H9 (cell line): ENCODE measurements around the gene RFC4. TPM values are rescaled to one million over a fixed set of nuclear protein-coding genes. Genes with fewer than 3 reads are reported as not detected.

Source experiments
- DNase-seq: peaks from one replicate; pipeline ENCODE4 v3.0.0-alpha.2; 2017
- H2AFZ ChIP-seq: one replicate; pipeline ENCODE4 v1.6.1; 2013; ENCODE audit warnings: mild to moderate bottlenecking, low read length, control low read depth, moderate library complexity
- H2AK5ac ChIP-seq: 2 replicates; pipeline ENCODE4 v1.6.1; 2013; ENCODE audit warnings: low read length, control low read depth, mixed read lengths; ENCODE audit not compliant: insufficient read length
- H2BK120ac ChIP-seq: one replicate; pipeline ENCODE4 v1.6.1; 2013; ENCODE audit warnings: low read depth, mild to moderate bottlenecking, low read length, control low read depth, inconsistent platforms; ENCODE audit not compliant: poor library complexity, severe bottlenecking
- H2BK12ac ChIP-seq: 2 replicates; pipeline ENCODE4 v1.6.1; 2013; ENCODE audit warnings: low read length, control low read depth, mixed read lengths, low read depth; ENCODE audit not compliant: insufficient read length
- H2BK15ac ChIP-seq: 2 replicates; pipeline ENCODE4 v1.6.1; 2013; ENCODE audit warnings: low read depth, low read length, control low read depth
- H2BK20ac ChIP-seq: one replicate; pipeline ENCODE4 v1.6.1; 2013; ENCODE audit warnings: low read depth, mild to moderate bottlenecking, low read length, control low read depth, inconsistent platforms; ENCODE audit not compliant: poor library complexity, severe bottlenecking
- H2BK5ac ChIP-seq: 2 replicates; pipeline ENCODE4 v1.6.1; 2013; ENCODE audit warnings: low read length, control low read depth, mixed read lengths; ENCODE audit not compliant: insufficient read length
- H3K14ac ChIP-seq: 2 replicates; pipeline ENCODE4 v1.6.1; 2013; ENCODE audit warnings: low read length, control low read depth; ENCODE audit not compliant: insufficient read depth
- H3K18ac ChIP-seq: 2 replicates; pipeline ENCODE4 v1.6.1; 2013; ENCODE audit warnings: low read depth, mild to moderate bottlenecking, mixed read lengths, low read length, control low read depth; ENCODE audit not compliant: insufficient read length
- H3K23ac ChIP-seq: 2 replicates; pipeline ENCODE4 v1.6.1; 2013; ENCODE audit warnings: low read length, control low read depth, mixed read lengths, low read depth; ENCODE audit not compliant: insufficient read length
- H3K23me2 ChIP-seq: 2 replicates; pipeline ENCODE4 v1.6.1; 2013; ENCODE audit warnings: low read depth, mild to moderate bottlenecking, mixed read lengths, low read length, control low read depth; ENCODE audit not compliant: insufficient read length, poor library complexity, severe bottlenecking
- H3K27ac ChIP-seq: 2 replicates; pipeline ENCODE4 v1.5.1; 2013; ENCODE audit warnings: low read length, control low read depth, mixed read lengths, low read depth; ENCODE audit not compliant: insufficient read length
- H3K27me3 ChIP-seq: 2 replicates; pipeline ENCODE4 v1.6.1; 2013; ENCODE audit warnings: low read length, control low read depth, inconsistent platforms; ENCODE audit not compliant: insufficient read depth
- H3K4ac ChIP-seq: 2 replicates; pipeline ENCODE4 v1.6.1; 2013; ENCODE audit warnings: low read depth, mild to moderate bottlenecking, control low read depth, inconsistent platforms, low read length, moderate library complexity
- H3K4me1 ChIP-seq: 2 replicates; pipeline ENCODE4 v1.6.1; 2013; ENCODE audit warnings: low read length, control low read depth, inconsistent platforms; ENCODE audit not compliant: insufficient read depth
- H3K4me2 ChIP-seq: 2 replicates; pipeline ENCODE4 v1.6.1; 2013; ENCODE audit warnings: low read length, control low read depth, mixed read lengths; ENCODE audit not compliant: insufficient read length, insufficient read depth
- H3K56ac ChIP-seq: 2 replicates; pipeline ENCODE4 v1.6.1; 2013; ENCODE audit warnings: low read depth, mild to moderate bottlenecking, mixed read lengths, low read length, control low read depth; ENCODE audit not compliant: insufficient read length
- H3K79me1 ChIP-seq: 2 replicates; pipeline ENCODE4 v1.6.1; 2013; ENCODE audit warnings: low read depth, mild to moderate bottlenecking, moderate library complexity, low read length, control low read depth, inconsistent platforms; ENCODE audit not compliant: insufficient read depth, poor library complexity, severe bottlenecking
- H3K79me2 ChIP-seq: 2 replicates; pipeline ENCODE4 v1.6.1; 2013; ENCODE audit warnings: low read length, control low read depth, inconsistent platforms; ENCODE audit not compliant: insufficient read depth
- H3K9ac ChIP-seq: 2 replicates; pipeline ENCODE4 v1.6.1; 2013; ENCODE audit warnings: low read length, control low read depth, mixed read lengths; ENCODE audit not compliant: insufficient read length; ENCODE audit errors: extremely low read depth
- H3K9me3 ChIP-seq: one replicate; pipeline ENCODE4 v1.6.1; 2013; ENCODE audit warnings: low read depth, low read length, inconsistent platforms; ENCODE audit not compliant: control insufficient read depth
- H3T11ph ChIP-seq: one replicate; pipeline ENCODE4 v1.6.1; 2013; ENCODE audit warnings: mild to moderate bottlenecking, low read length, control low read depth, inconsistent platforms
- H4K20me1 ChIP-seq: one replicate; pipeline ENCODE4 v1.6.1; 2013; ENCODE audit not compliant: control insufficient read depth, insufficient read length, insufficient read depth
- H4K5ac ChIP-seq: 2 replicates; pipeline ENCODE4 v1.6.1; 2013; ENCODE audit warnings: low read depth, mild to moderate bottlenecking, mixed read lengths, low read length, control low read depth; ENCODE audit not compliant: insufficient read length
- H4K8ac ChIP-seq: replicated peaks from 2 replicates; pipeline ENCODE4 v1.6.1; 2013; ENCODE audit warnings: low read length, control low read depth, mixed read lengths, low read depth; ENCODE audit not compliant: insufficient read length
- H4K91ac ChIP-seq: 2 replicates; pipeline ENCODE4 v1.6.1; 2013; ENCODE audit warnings: low read depth, mild to moderate bottlenecking, moderate library complexity, mixed read lengths, low read length, control low read depth; ENCODE audit not compliant: insufficient read length
- H3K27ac Mint-ChIP-seq, 3 experiments: 2 replicates in 2 of 3; 3 replicates in 1 of 3; pipeline ENCODE4 v1.8.0; 2020 to 2021; ENCODE audit warnings: mixed read lengths in 3 of 3, mild to moderate bottlenecking in 1 of 3, moderate library complexity in 1 of 3
- H3K27me3 Mint-ChIP-seq: 2 replicates; pipeline ENCODE4 v1.8.0; 2021; ENCODE audit warnings: low read depth, mild to moderate bottlenecking, moderate library complexity, mixed read lengths
- H3K36me3 Mint-ChIP-seq, 3 experiments: 2 replicates in 2 of 3; 3 replicates in 1 of 3; pipeline ENCODE4 v1.8.0; 2020 to 2021; ENCODE audit warnings: low read depth in 3 of 3, mixed read lengths in 3 of 3; ENCODE audit not compliant: insufficient read depth in 1 of 3
- H3K4me1 Mint-ChIP-seq, 2 experiments: 2 replicates each; pipeline ENCODE4 v1.8.0; 2020; ENCODE audit warnings: mixed read lengths in 2 of 2
- H3K4me3 Mint-ChIP-seq, 2 experiments: 2 replicates in 1 of 2; 3 replicates in 1 of 2; pipeline ENCODE4 v1.8.0; 2020 to 2021; ENCODE audit warnings: mild to moderate bottlenecking in 2 of 2, mixed read lengths in 2 of 2, moderate library complexity in 1 of 2
- H3K9me3 Mint-ChIP-seq, 2 experiments: 2 replicates in 1 of 2; 3 replicates in 1 of 2; pipeline ENCODE4 v1.8.0; 2020; ENCODE audit warnings: mild to moderate bottlenecking in 2 of 2, mixed read lengths in 2 of 2, moderate library complexity in 1 of 2
- WGBS: extraction: QIAGEN DNeasy Blood & Tissue Kit; methylation state at CpG from one replicate; pipeline ENCODE4 v1.1.7; 2013; ENCODE audit warnings: missing lambda C conversion rate, low lambda C conversion rate, mixed read lengths; ENCODE audit not compliant: insufficient read length; ENCODE audit errors: extremely low coverage; 5-methylcytosine and 5-hydroxymethylcytosine counted together
- total RNA-seq: library from RNA; stranded (reverse); gene quantifications from 2 replicates; pipeline ENCODE4 v1.2.1, GENCODE V29; 2021
- TF ChIP-seq, protein P1 (sequence below): fragments of 200-600 bp; sonication (generic); conservative IDR thresholded peaks from 3 replicates; pipeline ENCODE4 v1.8.0; 2021; ENCODE audit warnings: antibody characterized with exemption, mild to moderate bottlenecking

RFC4 gene
- total RNA-seq, 1 experiment from 2014 or later, result 108 TPM

DNA sequence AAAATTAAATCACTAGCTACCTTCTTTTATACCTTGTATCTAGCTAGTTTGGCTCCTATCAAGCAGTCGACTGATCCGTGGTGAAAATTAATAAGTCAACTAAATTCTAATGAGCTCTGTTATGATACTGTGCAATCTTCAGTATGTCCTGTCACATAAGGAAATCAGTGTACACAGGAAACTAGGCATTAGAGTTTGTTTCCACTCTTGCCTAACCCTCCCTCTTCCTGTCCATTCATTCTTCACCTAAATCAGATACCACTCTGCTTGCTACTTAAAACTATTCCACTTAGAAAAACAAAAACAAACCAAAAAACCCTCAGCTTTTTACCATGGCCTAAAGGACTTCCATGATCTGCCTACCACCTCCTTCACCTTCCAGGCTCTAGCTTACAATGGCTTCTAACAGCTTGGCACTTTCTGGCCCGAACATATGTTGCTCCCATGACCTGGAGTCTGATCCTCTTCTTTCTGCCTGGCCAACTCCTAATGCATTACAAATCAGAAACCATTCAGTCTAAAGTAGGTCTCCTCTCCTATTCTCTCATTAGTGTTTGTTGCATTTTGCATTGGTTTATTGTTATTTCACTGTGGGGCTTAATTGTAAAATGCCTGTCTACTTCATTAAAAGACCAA lies 7.9 kb downstream of the RFC4 start:
- Histone ChIP-seq H3K23ac (no peak overlapping the region), H3K18ac (no peak overlapping the region), H2BK12ac (no peak overlapping the region), H3T11ph (no peak overlapping the region), H3K9me3 (no peaks in the 10 kb centered on the region), H3K4me1 (no peaks in the 10 kb centered on the region), H3K23me2 (no peaks in the 10 kb centered on the region), H3K27ac (no peak overlapping the region), H2AK5ac (no peak overlapping the region), H3K4ac (no peak overlapping the region), H2BK20ac (no peak overlapping the region), H3K9ac (no peak overlapping the region), H3K14ac (no peak overlapping the region), H2BK120ac (no peak overlapping the region), H4K5ac (no peak overlapping the region), H2BK15ac (no peak overlapping the region), H3K79me2 (no peaks in the 10 kb centered on the region), H2AFZ (no peak overlapping the region), H4K8ac (no peak overlapping the region), H4K91ac (no peak overlapping the region), H4K20me1 (no peaks in the 10 kb centered on the region), H2BK5ac (no peak overlapping the region), H3K79me1 (no peaks in the 10 kb centered on the region), H3K56ac (no peak overlapping the region), H3K27me3 (no peaks in the 10 kb centered on the region), H3K4me2 (no peak overlapping the region)
- no peaks in the 10 kb centered on the region for H3K9me3 Mint-ChIP-seq
- H3K4me3 Mint-ChIP-seq, result no peak overlapping the region
- no peaks in the 10 kb centered on the region for H3K27me3 Mint-ChIP-seq
- WGBS, result no CpG with 5 or more reads among the region's 3 CpGs
- H3K4me1 Mint-ChIP-seq, result no peaks in the 10 kb centered on the region
- peaks cover 52 to 91% (median 89%) of the 10 kb centered on the region in 3 experiments for H3K36me3 Mint-ChIP-seq
- TF ChIP-seq, protein P1, sequence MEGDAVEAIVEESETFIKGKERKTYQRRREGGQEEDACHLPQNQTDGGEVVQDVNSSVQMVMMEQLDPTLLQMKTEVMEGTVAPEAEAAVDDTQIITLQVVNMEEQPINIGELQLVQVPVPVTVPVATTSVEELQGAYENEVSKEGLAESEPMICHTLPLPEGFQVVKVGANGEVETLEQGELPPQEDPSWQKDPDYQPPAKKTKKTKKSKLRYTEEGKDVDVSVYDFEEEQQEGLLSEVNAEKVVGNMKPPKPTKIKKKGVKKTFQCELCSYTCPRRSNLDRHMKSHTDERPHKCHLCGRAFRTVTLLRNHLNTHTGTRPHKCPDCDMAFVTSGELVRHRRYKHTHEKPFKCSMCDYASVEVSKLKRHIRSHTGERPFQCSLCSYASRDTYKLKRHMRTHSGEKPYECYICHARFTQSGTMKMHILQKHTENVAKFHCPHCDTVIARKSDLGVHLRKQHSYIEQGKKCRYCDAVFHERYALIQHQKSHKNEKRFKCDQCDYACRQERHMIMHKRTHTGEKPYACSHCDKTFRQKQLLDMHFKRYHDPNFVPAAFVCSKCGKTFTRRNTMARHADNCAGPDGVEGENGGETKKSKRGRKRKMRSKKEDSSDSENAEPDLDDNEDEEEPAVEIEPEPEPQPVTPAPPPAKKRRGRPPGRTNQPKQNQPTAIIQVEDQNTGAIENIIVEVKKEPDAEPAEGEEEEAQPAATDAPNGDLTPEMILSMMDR, result no peak
- no peak for DNase-seq
- H3K27ac Mint-ChIP-seq, result no peak overlapping the region
